NK-92 (cell line): ENCODE measurements around the gene VAV2.

Source experiments
- DNase-seq: peaks from one replicate; lab custom pipeline; 2025; ENCODE audit not compliant: unreplicated experiment; lab: John Stamatoyannopoulos, UW

Gene VAV2

GRCh38 chr9:133861692-133862091, 130.4 kb downstream of the VAV2 start:
- no peak for DNase-seq

- no peak for DNase-seq
Measured at GRCh38 chr9:133861086-133861485, 131.0 kb downstream of the VAV2 start.

- no peak for DNase-seq
Measured at GRCh38 chr9:133858771-133859170, 133.4 kb downstream of the VAV2 start.

GRCh38 chr9:133857639-133858038, 134.5 kb downstream of the VAV2 start:
- no peak for DNase-seq

GRCh38 chr9:133856798-133857197, 135.3 kb downstream of the VAV2 start:
- no peak for DNase-seq

GRCh38 chr9:133855802-133856521, 136.2 kb downstream of the VAV2 start:
- no peak for DNase-seq

- DNase-seq: no peak
Measured at GRCh38 chr9:133855371-133855770, 136.8 kb downstream of the VAV2 start.

- DNase-seq: no peak
Measured at GRCh38 chr9:133854765-133855164, 137.4 kb downstream of the VAV2 start.

GRCh38 chr9:133854048-133854447, 138.1 kb downstream of the VAV2 start:
- DNase-seq: no peak

GRCh38 chr9:133853331-133853730, 138.8 kb downstream of the VAV2 start:
- DNase-seq: no peak

- no peak for DNase-seq
Measured at GRCh38 chr9:133852431-133852830, 139.7 kb downstream of the VAV2 start.

GRCh38 chr9:133851693-133852092, 140.4 kb downstream of the VAV2 start:
- no peak for DNase-seq

GRCh38 chr9:133850937-133851336, 141.2 kb downstream of the VAV2 start:
- no peak for DNase-seq

- DNase-seq: no peak
Measured at GRCh38 chr9:133850161-133850560, 142.0 kb downstream of the VAV2 start.

- no peak for DNase-seq
Measured at GRCh38 chr9:133849110-133849670, 142.9 kb downstream of the VAV2 start.

- no peak for DNase-seq
Measured at GRCh38 chr9:133848471-133849109, 143.5 kb downstream of the VAV2 start.

GRCh38 chr9:133846483-133847090, 145.5 kb downstream of the VAV2 start:
- DNase-seq: no peak

GRCh38 chr9:133845440-133845839, 146.7 kb downstream of the VAV2 start:
- DNase-seq: no peak

GRCh38 chr9:133844881-133845410, 147.2 kb downstream of the VAV2 start:
- DNase-seq: no peak

- DNase-seq: no peak
Measured at GRCh38 chr9:133844398-133844784, 147.7 kb downstream of the VAV2 start.

- no peak for DNase-seq
Measured at GRCh38 chr9:133843751-133844397, 148.2 kb downstream of the VAV2 start.
